Measurements from ENCODE around the gene ABLIM3.

The ABLIM3 gene

DNA sequence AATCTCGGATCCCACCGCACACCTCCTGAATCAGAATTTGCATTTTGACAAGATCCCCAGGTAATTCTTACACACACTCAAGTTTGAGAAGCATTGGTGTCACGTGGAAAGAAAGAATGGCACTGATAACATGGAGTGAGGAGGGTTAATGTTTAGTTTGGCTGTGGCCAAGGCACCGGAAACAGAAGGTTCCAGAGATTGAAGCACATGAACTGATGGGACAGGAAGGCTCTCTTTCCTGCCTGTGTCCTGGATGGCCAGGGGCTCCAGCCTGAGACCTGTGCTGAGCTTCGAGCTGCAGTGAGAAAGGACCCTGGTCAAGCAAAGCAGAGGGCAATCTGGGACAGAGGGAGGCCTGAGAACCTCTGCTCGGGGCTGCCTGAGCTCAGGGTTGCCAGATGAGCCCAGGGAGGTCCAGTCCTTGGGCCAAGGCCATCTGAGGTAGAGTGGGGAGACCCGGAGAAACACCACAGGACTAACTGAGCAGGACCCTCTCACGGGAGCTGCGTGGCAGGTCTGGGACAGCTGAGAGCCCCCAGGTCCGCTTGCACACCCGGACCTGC lies 157.6 kb downstream of the ABLIM3 start:
- Histone ChIP-seq H3K27ac (ENCODE audit: low read length, poor library complexity, severe bottlenecking) (no peak overlapping the region), H3K23ac (ENCODE audit: low read length in 2 of 2) (no peak overlapping the region), H3K9me3 (ENCODE audit: control insufficient read depth, low read length) (no peaks in the 10 kb centered on the region), H2AK5ac (ENCODE audit: low read length, severe bottlenecking) (no peak overlapping the region), H3K27me3 (ENCODE audit: control insufficient read depth in 1 of 2, insufficient read depth in 1 of 2, low read length in 2 of 2) (no peaks in the 10 kb centered on the region), H2BK12ac (ENCODE audit: low read length in 2 of 2) (no peak overlapping the region), H3K4me2 (ENCODE audit: low read length, poor library complexity, severe bottlenecking) (no peak overlapping the region), H2BK15ac (ENCODE audit: low read depth, poor library complexity, severe bottlenecking) (no peak overlapping the region), H3K79me1 (replicated peaks; ENCODE audit: low read length, poor library complexity, severe bottlenecking) (peaks cover 2% of the 10 kb centered on the region), H2BK120ac (ENCODE audit: low read depth, low read length) (no peak overlapping the region), H3K14ac (ENCODE audit: low read length in 2 of 2) (no peak overlapping the region), H2BK5ac (ENCODE audit: low read depth, low read length, poor library complexity, severe bottlenecking) (no peak overlapping the region), H3K4me1 (ENCODE audit: control insufficient read depth, insufficient read depth, low read depth, low read length) (peaks cover 15% of the 10 kb centered on the region), H3K4me3 (ENCODE audit: insufficient read depth in 1 of 2, low read depth in 1 of 2, low read length in 2 of 2) (no peak overlapping the region), H3K9ac (ENCODE audit: low read length) (no peak overlapping the region), H2AFZ (ENCODE audit: low read depth, low read length) (no peak overlapping the region), H3K18ac (ENCODE audit: low read depth in 1 of 2, low read length in 2 of 2) (no peak overlapping the region), H4K8ac (ENCODE audit: low read length) (no peak overlapping the region), H3K36me3 (ENCODE audit: control insufficient read depth in 1 of 2, insufficient read depth in 2 of 2, low read depth in 1 of 2, low read length in 2 of 2) (peaks cover 12 to 20% of the 10 kb centered on the region in 2 experiments), H3K4ac (ENCODE audit: low read depth in 1 of 2, low read length in 2 of 2) (no peak overlapping the region), H4K91ac (ENCODE audit: low read length) (no peak overlapping the region)
- 92% methylated on average over 11 of the region's 11 CpGs for WGBS
- no peak for DNase-seq

DNA sequence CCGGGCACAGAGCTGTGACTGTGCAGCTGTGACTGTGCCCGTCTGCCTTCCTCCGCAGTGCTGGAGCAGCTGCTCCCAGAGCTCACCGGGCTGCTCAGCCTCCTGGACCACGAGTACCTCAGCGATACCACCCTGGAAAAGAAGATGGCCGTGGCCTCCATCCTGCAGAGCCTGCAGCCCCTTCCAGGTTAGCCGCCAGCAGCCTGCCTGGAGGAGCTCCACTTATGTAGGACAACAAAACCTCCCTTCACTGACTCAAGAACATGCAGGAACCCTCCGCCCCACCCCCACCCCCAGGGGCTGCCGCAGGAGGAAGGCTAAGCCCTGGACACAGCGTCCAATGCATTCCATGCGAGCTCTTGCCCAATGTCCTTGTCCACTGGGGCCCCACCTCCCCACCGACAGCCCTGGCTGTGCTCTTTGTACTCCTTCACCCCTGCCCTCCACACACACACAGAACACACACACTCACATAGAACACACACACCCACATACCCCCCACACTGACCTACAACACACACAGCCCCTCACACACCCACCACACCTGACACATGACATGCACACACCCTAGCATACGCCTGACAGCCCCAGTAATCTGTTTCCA lies 158.3 kb downstream of the ABLIM3 start:
- H2BK5ac ChIP-seq (ENCODE audit: low read depth, low read length, poor library complexity, severe bottlenecking), result no peak overlapping the region

DNA sequence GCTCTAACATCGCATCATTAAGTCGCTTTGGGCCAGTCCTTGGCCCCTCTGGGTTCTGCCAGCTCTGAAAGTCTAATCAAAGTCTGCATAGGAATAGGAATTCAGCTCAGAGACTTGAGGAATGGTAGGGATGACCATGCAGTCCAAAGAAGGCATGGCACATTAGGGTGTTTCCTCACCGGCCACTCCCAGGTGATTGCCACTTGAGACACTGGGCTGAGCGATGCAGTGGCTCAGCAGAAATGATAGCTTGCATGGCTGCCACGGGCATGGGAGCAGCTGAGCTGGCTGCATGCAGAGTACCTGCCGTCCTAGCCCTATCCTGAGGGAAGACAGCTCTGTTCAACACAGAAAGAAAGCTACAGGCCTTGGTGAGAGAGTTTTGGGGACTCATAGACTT lies 159.1 kb downstream of the ABLIM3 start:
- H3K9ac ChIP-seq (ENCODE audit: low read length), result no peak overlapping the region
- no peak overlapping the region for H2BK15ac ChIP-seq (ENCODE audit: low read depth, poor library complexity, severe bottlenecking)
- H3K36me3 ChIP-seq (ENCODE audit: control insufficient read depth in 1 of 2, insufficient read depth in 2 of 2, low read depth in 1 of 2, low read length in 2 of 2), result peaks cover 23 to 28% of the 10 kb centered on the region in 2 experiments
- no peak overlapping the region for H3K18ac ChIP-seq (ENCODE audit: low read depth in 1 of 2, low read length in 2 of 2)
- H4K91ac ChIP-seq (ENCODE audit: low read length), result no peak overlapping the region
- no peak overlapping the region for H3K23ac ChIP-seq (ENCODE audit: low read length in 2 of 2)
- H2BK12ac ChIP-seq (ENCODE audit: low read length in 2 of 2), result no peak overlapping the region
- no peak overlapping the region for H3K27ac ChIP-seq (ENCODE audit: low read length, poor library complexity, severe bottlenecking)
- no peak overlapping the region for H2BK120ac ChIP-seq (ENCODE audit: low read depth, low read length)
- H2AK5ac ChIP-seq (ENCODE audit: low read length, severe bottlenecking), result no peak overlapping the region
- peaks cover 2% of the 10 kb centered on the region for H3K79me1 ChIP-seq (replicated peaks; ENCODE audit: low read length, poor library complexity, severe bottlenecking)
- WGBS, result 97% methylated on average over 6 of the region's 6 CpGs
- H3K27me3 ChIP-seq (ENCODE audit: control insufficient read depth in 1 of 2, insufficient read depth in 1 of 2, low read length in 2 of 2), result no peaks in the 10 kb centered on the region
- no peak overlapping the region for H4K8ac ChIP-seq (ENCODE audit: low read length)
- no peak overlapping the region for H3K14ac ChIP-seq (ENCODE audit: low read length in 2 of 2)
- H3K4me2 ChIP-seq (ENCODE audit: low read length, poor library complexity, severe bottlenecking), result no peak overlapping the region
- H3K4me1 ChIP-seq (ENCODE audit: control insufficient read depth, insufficient read depth, low read depth, low read length), result peaks cover 13% of the 10 kb centered on the region
- no peak overlapping the region for H3K4me3 ChIP-seq (ENCODE audit: insufficient read depth in 1 of 2, low read depth in 1 of 2, low read length in 2 of 2)
- H2BK5ac ChIP-seq (ENCODE audit: low read depth, low read length, poor library complexity, severe bottlenecking), result no peak overlapping the region
- no peak overlapping the region for H3K4ac ChIP-seq (ENCODE audit: low read depth in 1 of 2, low read length in 2 of 2)
- no peaks in the 10 kb centered on the region for H3K9me3 ChIP-seq (ENCODE audit: control insufficient read depth, low read length)
- no peak for DNase-seq
- H2AFZ ChIP-seq (ENCODE audit: low read depth, low read length), result no peak overlapping the region

More for the DNA sequence above, 158.3 kb downstream of the ABLIM3 start:
- Histone ChIP-seq H3K9me3 (ENCODE audit: control insufficient read depth, low read length) (no peaks in the 10 kb centered on the region), H2BK120ac (ENCODE audit: low read depth, low read length) (no peak overlapping the region), H2AK5ac (ENCODE audit: low read length, severe bottlenecking) (no peak overlapping the region), H3K18ac (ENCODE audit: low read depth in 1 of 2, low read length in 2 of 2) (no peak overlapping the region), H3K4me2 (ENCODE audit: low read length, poor library complexity, severe bottlenecking) (no peak overlapping the region), H3K4me1 (ENCODE audit: control insufficient read depth, insufficient read depth, low read depth, low read length) (peaks cover 15% of the 10 kb centered on the region), H3K23ac (ENCODE audit: low read length in 2 of 2) (no peak overlapping the region), H2BK12ac (ENCODE audit: low read length in 2 of 2) (no peak overlapping the region), H4K8ac (ENCODE audit: low read length) (no peak overlapping the region), H4K91ac (ENCODE audit: low read length) (peak overlapping the region; percentile 1), H3K9ac (ENCODE audit: low read length) (no peak overlapping the region), H2AFZ (ENCODE audit: low read depth, low read length) (no peak overlapping the region), H3K27me3 (ENCODE audit: control insufficient read depth in 1 of 2, insufficient read depth in 1 of 2, low read length in 2 of 2) (no peaks in the 10 kb centered on the region), H3K27ac (ENCODE audit: low read length, poor library complexity, severe bottlenecking) (no peak overlapping the region), H3K14ac (ENCODE audit: low read length in 2 of 2) (no peak overlapping the region), H3K4ac (ENCODE audit: low read depth in 1 of 2, low read length in 2 of 2) (no peak overlapping the region), H3K79me1 (replicated peaks; ENCODE audit: low read length, poor library complexity, severe bottlenecking) (peaks cover 2% of the 10 kb centered on the region), H3K36me3 (ENCODE audit: control insufficient read depth in 1 of 2, insufficient read depth in 2 of 2, low read depth in 1 of 2, low read length in 2 of 2) (peaks cover 18 to 25% of the 10 kb centered on the region in 2 experiments), H2BK15ac (ENCODE audit: low read depth, poor library complexity, severe bottlenecking) (no peak overlapping the region), H3K4me3 (ENCODE audit: insufficient read depth in 1 of 2, low read depth in 1 of 2, low read length in 2 of 2) (no peak overlapping the region)
- no peak for DNase-seq
- 96% methylated on average over 14 of the region's 14 CpGs for WGBS

DNA sequence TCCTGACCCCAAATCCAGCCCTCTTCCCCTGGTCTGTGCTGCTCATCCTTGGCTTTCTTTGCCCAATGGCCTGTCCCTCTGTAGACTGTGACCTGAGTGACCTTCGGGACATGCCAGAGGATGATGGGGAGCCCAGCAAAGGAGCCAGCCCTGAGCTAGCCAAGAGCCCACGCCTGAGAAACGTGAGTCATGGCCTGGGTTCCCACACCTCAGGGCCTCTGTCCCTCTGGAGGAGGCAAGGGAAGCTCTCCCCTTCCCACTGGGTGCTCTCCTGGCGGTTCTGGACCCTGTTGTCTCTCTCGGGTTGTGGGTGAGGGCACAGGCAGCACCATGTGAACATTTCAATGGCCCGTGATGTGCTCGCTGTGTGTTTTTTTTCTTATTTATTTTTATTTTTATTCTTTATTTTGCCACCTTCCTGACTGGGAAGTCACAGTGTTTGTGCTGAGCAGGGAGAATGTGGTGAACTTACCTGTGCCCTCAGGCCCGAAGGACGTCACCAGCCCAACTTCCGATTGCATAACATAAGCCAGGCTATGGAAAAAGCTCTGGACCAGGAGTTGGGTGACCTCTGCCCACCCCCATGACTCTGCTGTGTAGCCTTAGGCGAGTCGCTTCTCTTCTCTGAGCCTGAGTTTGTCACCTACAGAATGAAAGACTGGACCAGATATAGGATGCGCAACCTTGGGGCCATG lies 159.9 kb downstream of the ABLIM3 start:
- no peak overlapping the region for H3K14ac ChIP-seq (ENCODE audit: low read length in 2 of 2)
- no peak overlapping the region for H3K9ac ChIP-seq (ENCODE audit: low read length)
- 92% methylated on average over 11 of the region's 13 CpGs for WGBS
- H3K4me3 ChIP-seq (ENCODE audit: insufficient read depth in 1 of 2, low read depth in 1 of 2, low read length in 2 of 2), result no peak overlapping the region
- H3K79me1 ChIP-seq (replicated peaks; ENCODE audit: low read length, poor library complexity, severe bottlenecking), result peaks cover 2% of the 10 kb centered on the region
- H2BK120ac ChIP-seq (ENCODE audit: low read depth, low read length), result no peak overlapping the region
- H3K4me2 ChIP-seq (ENCODE audit: low read length, poor library complexity, severe bottlenecking), result no peak overlapping the region
- no peaks in the 10 kb centered on the region for H3K27me3 ChIP-seq (ENCODE audit: control insufficient read depth in 1 of 2, insufficient read depth in 1 of 2, low read length in 2 of 2)
- H3K23ac ChIP-seq (ENCODE audit: low read length in 2 of 2), result peak overlapping the region in 1 of 2 experiments; percentile 34
- no peak overlapping the region for H3K27ac ChIP-seq (ENCODE audit: low read length, poor library complexity, severe bottlenecking)
- DNase-seq, result no peak
- no peak overlapping the region for H4K8ac ChIP-seq (ENCODE audit: low read length)
- H2AFZ ChIP-seq (ENCODE audit: low read depth, low read length), result no peak overlapping the region
- H2BK15ac ChIP-seq (ENCODE audit: low read depth, poor library complexity, severe bottlenecking), result no peak overlapping the region
- H3K18ac ChIP-seq (ENCODE audit: low read depth in 1 of 2, low read length in 2 of 2), result no peak overlapping the region
- H2BK12ac ChIP-seq (ENCODE audit: low read length in 2 of 2), result no peak overlapping the region
- H4K91ac ChIP-seq (ENCODE audit: low read length), result no peak overlapping the region
- H3K9me3 ChIP-seq (ENCODE audit: control insufficient read depth, low read length), result no peaks in the 10 kb centered on the region
- H2BK5ac ChIP-seq (ENCODE audit: low read depth, low read length, poor library complexity, severe bottlenecking), result no peak overlapping the region
- H3K36me3 ChIP-seq (ENCODE audit: control insufficient read depth in 1 of 2, insufficient read depth in 2 of 2, low read depth in 1 of 2, low read length in 2 of 2), result peaks cover 28 to 30% of the 10 kb centered on the region in 2 experiments
- no peak overlapping the region for H2AK5ac ChIP-seq (ENCODE audit: low read length, severe bottlenecking)
- H3K4ac ChIP-seq (ENCODE audit: low read depth in 1 of 2, low read length in 2 of 2), result no peak overlapping the region
- H3K4me1 ChIP-seq (ENCODE audit: control insufficient read depth, insufficient read depth, low read depth, low read length), result peaks cover 10% of the 10 kb centered on the region

All from mesenchymal stem cell (in vitro differentiated cells and primary cell).